HL-60/S4 treated with retinoic acid at 250 ng/mL for 4 days and 3 days (cell line): ENCODE results near the gene TEX264.

Source experiments
- in situ Hi-C: fragments of 300-500 bp; cut with MboI; formaldehyde crosslinking; loops from 2 replicates; pipeline ENCODE4 v1.7.0; 2022; ENCODE audit warnings: low sequenced_read_pairs

Gene TEX264

DNA sequence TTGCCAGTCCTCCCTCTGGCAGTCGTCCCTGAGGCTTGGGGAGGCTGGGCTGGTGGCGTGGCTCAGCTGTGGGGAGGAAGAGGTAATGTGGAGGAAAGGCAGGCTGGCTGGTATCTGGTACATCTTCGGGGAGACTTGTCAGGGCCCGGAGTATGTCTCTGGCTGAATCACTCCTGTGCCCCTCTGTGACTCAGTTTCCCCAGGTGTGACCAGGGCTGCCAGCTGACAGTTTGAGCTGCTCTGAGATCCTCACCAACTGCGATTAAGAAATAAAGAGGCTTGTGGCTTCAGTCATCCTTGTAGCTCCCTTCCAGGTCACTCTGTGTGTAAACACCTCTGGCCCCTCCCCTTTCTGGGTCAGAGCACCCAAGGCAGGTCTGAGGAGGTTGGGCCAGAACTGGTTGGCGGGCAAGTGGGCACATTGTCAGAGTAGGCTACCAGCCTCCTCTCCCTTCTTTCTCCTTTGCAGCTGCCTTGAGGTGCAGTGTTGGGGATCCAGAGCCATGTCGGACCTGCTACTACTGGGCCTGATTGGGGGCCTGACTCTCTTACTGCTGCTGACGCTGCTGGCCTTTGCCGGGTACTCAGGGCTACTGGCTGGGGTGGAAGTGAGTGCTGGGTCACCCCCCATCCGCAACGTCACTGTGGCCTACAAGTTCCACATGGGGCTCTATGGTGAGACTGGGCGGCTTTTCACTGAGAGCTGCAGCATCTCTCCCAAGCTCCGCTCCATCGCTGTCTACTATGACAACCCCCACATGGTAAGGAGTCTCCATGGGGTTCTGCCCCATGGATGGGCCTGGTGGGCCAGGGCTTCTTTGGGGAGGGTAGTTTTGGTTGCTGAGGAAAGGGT, 3.0 kb downstream of the TEX264 start:
- in situ Hi-C loops: no loop called here

DNA sequence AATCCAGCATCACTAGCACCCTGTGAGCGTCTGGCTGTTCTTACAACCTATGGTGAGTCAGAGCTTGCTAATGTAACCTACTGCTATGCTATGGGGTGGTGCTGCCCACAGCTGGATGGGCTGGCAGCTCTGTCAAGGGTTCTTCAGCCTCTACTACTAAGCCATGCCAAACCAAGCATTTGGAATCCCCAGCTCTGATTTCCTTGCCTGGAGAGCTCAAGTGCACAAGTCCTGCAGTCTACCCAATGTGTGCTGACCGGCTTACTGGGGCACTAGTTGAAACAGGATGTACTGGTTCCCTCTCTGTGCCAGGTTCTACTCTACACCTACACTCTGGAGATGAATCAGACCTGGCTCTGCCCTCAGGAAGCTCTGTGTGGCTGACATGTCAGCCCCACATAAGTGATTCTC, 4.2 kb downstream of the TEX264 start:
- in situ Hi-C loops: no loop called here

DNA sequence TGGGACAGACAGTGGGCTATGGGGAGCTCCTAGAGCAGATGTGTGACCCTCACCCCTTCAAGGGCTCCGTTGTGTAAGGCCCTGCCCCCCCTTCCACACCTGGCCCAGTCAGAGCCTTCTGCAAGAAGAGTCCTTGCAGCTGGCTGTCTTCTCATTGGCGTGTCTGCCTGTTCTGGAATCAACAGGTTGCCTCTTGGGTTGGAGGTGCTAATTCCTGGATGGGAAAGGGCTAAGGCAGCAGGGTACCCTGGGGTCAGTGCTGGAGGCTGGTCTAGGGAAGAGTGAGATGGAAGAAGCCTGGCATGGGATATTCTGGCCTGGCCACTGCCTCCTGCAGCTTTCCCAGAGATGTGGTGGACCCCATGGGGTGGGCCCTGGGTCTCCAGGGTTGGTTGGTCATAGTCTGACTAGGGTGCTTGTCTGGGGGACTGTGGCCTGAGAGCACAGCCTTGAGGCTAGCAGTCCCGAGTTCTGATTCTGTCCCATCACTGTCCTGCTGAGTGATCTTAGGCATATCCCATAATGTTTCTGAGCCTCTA, 5.1 kb downstream of the TEX264 start:
- in situ Hi-C loops: no loop called here

DNA sequence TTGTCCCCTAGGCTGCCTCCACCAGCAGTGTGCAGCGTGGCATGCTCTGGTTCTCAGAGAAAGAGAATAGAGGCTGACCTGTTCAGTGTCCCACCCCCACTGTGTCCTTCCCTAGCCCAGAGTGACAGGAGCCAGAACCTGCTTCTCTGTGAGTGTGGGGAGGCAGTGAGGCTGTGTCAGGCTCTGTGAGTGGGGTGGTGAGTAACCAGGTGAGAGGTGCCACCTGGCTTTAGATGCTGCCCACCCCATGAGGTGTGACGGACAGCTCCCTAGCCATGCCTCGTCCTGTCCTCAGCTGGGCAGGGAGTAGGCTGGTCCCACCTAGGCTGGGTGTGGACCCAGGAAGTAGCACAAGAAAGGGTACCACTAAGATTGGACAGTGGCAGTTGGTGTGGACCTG, 6.3 kb downstream of the TEX264 start:
- in situ Hi-C loops: no loop called here

DNA sequence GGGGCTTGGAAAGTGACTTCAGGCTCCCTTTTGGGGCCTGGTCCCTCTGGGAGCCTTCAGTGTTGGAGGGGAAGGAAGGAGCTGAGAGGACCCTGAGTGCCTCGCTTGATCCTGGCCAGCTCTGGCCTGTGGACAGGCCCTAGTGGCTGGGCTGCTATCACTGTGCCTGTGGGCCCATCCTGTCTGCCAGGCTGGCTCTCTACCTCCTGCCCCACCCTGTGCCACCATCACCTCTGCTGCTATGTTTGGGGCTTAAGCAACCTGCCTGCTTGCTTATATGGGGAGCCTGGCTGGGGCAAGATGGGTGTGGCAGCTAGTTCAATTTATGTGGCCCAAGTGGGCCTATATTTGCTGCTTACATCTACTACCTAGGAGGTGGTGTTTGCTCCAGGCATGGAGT, 7.1 kb downstream of the TEX264 start:
- in situ Hi-C loops: no loop called here

DNA sequence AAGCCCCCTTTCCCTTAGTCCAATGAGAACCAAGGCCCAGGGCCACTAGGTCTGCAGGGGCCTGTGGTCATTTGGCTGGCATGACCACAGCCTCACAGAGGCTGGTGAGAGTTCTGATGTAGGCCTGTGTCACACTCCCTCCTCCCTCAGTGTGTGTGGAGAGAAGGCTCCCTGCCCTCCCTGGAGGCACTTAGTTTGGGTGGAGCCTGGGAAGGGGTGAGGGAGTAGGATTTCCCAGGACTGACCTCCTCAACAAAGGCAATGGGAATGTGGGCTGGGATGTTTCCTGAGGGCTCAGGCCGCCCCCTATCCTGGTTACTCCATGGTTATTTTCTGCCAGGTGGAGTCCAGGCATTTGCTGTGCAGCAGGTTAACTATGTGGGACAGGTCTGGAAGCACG, 7.6 kb downstream of the TEX264 start:
- in situ Hi-C loops: no loop called here

DNA sequence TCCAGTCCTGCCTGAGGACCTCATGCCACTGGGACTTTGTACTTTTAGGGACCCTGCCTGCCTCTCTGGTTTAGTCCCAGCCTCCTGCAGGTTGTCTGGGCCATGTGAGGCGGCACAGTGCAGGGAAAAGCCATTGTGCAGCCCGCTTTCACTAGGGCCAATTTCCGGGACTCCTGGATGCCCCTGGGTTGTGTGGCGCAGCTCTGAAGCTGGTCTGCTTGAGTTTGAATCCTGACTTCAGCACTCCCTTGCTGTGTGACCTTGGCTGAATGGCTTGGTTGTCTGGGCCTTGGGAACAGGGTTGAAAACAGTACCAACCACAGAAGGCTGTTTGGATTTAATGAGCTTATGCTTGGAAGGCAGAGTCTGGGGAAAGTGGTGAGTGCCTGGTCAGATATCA, 8.3 kb downstream of the TEX264 start:
- in situ Hi-C loops: no loop called here

DNA sequence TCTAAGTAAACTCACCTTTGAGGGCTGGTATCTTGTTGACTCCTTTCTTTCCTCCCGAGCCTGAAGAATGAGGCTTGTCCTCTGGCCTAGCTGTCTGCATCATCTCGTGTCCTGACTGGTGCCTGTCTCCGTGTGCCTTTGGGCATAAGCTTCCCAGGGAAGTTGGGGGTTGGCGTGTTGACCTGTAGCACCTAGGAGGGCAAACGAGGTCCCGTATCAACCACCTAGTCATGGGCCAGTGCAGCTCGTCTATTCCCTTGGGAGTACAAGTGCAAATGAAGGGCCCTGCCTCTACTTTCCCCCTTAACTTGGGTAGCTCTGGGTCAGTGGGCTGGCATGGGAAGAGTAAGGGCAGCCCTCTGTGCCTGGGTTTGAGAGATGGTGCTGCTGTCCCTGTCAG, 8.7 kb downstream of the TEX264 start:
- in situ Hi-C loops: loop anchor here (10.0 kb wide), 1 partner anchor 175 kb away; the partner anchor contains the start of gene DCAF1

DNA sequence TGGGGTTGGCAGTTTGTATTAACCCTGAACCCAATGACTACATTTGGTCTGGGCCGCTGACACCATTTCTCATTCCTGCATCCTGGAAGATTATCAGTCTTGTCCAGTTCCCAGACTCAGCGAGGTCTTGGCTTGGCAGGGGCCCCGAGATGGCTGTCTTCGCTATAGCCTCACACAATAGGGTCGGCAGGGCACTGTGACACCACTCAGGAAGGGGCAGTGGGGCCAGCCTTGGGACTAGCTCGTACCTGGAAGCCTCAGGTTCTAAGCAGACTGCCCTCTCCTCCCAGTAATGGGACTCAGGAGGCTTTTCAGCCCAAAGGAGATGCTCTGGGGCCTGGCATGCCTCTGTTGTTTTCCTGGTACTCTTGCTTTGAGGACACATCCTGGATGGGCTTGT, 9.1 kb downstream of the TEX264 start:
- in situ Hi-C loops: loop anchor here (10.0 kb wide), 1 partner anchor 175 kb away; the partner anchor contains the start of gene DCAF1

DNA sequence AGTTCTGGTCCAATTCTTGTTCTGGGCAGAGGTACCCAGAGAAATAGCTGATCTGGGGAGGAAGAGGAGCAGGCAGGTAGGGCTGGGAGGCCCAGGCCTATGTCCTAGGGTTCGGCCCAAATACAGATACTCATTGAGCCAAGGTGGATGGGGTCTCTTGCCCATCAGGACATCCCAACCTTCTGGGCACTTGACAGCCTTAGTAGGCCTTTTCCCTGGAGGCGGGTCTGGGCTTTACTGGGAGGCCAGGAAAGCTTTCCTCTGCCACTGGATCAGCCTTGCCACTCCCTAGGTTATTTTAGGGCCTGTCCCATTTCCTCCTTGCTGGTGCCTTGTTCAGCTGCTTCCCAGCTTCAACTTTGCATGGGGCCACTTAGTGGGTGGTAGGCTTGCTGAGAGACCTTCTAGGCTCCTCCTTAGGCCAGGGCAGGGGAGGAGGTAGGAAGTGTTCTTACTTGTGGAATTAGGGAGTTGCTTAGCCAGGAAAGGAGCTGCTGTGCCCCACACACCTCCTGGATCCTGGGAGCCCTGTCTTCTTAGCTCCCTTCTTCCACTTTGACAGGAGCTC, 9.7 kb downstream of the TEX264 start:
- in situ Hi-C loops: loop anchor here (10.0 kb wide), 1 partner anchor 176 kb away; the partner anchor contains the start of gene DCAF1

DNA sequence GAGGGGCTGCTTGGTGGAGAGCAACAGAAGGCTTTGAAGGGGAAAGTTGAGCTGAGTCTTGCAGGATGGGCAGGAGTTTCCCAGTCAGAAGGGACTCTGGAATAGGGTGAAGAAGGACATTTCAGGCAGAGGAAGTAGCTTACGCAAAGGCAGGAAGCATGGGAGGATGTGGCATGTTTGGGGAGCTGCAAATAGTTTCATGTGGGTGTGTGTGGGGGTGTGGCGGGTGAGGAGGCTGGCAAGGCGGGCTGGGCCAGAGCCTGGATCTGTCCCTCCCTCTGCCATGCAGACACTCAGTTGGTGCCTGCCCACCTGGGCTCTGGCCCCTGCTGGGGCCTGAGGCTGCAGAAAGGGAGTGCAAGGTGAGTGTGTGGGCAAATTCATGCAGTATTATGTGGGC, 10.4 kb downstream of the TEX264 start:
- in situ Hi-C loops: loop anchor here (10.0 kb wide), 1 partner anchor 177 kb away; the partner anchor contains the start of gene DCAF1

DNA sequence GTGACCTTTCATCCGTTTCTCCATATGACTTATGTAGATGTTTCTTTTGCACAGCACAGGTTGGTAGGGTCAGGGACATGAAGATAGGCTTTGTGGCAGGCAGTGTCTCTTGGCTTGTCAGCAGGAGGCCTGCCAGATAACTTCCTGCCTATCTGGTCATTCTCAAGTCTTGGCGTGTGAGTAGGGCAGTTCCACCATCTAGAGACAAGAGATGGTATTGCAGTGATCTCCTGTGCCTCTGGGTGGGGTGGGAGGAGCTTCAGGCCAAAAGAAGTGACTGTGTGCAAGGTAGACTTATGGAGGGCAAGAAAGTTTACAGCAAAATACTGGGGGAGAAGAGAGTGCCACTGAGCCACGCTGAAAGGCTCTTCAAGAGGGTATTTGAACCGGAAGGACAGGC, 11.0 kb downstream of the TEX264 start:
- in situ Hi-C loops: loop anchor here (10.0 kb wide), 1 partner anchor 177 kb away; the partner anchor contains the start of gene DCAF1

DNA sequence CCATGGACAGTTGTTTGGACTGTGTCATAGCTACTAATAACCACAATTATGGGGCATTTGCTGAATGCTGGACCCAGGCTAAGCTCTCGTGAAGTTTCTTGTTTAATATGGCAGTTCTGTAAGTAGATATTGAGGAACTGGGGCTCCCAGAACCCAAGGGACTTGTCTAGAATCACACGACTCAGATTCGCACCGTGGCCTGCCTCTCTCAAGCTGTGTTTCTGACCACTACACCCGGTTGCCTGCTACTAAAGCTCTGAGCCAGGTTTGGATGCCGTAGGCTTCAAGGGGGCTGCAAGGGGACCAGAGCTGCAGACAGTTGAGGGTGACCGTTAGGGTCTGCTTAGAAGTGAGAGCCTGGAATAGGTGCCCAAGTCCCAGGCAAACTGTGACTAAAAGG, 11.5 kb downstream of the TEX264 start:
- in situ Hi-C loops: loop anchor here (10.0 kb wide), 1 partner anchor 178 kb away; the partner anchor contains the start of gene DCAF1

DNA sequence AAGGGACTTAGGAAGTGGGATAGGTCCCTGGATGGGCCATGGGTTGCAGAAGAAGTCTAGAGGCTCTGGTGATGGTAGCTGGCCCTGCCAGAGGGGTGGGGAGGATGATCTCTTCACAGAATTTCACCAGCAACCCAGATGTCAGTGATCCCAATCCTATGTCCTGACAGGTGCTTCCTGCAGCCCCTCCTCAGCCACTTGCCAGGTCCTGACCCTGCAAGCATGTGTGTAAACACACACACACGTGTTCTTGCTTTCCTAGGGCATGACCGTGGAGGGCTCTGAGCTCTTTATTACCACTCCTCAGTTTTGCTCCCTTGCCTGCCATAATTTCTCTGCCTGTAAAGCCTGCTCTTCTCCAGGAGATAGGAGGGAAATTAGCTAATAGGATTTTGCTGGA, 12.5 kb downstream of the TEX264 start:
- in situ Hi-C loops: loop anchor here (10.0 kb wide), 1 partner anchor 179 kb away; the partner anchor contains the start of gene DCAF1

DNA sequence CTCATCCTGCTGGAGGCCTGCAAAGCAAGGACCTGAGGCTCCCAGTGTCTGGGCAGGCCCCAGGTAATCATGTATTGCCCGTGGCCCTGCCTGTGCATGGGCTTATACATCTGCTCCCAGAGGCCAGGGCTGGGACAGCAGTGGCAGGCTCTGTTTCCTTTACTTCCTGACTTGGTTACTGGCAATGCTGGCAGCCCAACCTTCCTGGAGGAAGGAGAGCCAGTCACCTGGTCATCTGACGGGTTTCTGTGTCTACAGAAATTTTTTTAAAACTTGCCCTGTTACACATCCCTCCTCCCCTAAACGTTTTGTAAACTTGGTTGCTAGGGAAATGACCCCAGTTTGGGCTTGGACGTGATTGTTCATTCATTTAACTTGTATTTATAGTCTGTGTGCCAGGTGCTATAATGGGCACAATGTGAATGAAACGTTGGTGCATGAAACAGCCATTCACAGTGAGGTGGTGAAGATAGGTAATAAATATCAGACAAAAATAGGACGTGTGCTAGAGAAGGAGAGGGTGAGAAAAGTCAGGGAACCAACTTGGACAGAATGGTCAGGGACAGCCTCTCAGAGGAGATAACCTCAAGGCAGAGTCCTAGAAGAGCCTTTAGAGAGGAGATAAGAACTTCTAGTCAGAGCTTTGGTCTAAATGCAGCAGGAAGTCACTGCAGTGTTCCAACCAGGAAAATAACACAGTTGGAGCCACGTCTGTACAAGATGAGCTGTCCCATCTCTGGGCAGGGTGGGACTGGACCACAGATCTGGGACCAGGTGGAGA, 14.1 kb downstream of the TEX264 start:
- in situ Hi-C loops: loop anchor here (10.0 kb wide), 1 partner anchor 180 kb away; the partner anchor contains the start of gene DCAF1

DNA sequence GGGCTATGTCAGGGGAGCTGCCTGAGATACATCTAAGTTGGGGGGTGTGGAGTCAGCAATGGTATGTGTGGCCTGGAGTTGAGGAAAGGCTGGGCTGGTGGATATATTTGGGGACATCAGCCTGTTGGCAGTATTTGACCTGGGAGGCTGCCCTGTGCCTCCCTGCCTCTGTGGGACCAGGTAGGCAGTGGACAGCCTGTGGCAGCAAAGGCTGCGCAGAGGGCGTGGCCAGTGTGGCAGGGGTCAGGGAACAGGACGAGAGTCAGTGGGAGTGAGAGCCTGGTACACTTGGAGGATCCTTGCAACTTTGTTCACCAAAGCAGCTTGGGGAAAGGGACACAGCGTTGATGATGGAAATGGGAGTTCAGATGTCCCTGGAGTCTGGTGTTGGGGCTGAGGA, 15.0 kb downstream of the TEX264 start:
- in situ Hi-C loops: loop anchor here (10.0 kb wide), 1 partner anchor 181 kb away; the partner anchor contains the start of gene DCAF1

DNA sequence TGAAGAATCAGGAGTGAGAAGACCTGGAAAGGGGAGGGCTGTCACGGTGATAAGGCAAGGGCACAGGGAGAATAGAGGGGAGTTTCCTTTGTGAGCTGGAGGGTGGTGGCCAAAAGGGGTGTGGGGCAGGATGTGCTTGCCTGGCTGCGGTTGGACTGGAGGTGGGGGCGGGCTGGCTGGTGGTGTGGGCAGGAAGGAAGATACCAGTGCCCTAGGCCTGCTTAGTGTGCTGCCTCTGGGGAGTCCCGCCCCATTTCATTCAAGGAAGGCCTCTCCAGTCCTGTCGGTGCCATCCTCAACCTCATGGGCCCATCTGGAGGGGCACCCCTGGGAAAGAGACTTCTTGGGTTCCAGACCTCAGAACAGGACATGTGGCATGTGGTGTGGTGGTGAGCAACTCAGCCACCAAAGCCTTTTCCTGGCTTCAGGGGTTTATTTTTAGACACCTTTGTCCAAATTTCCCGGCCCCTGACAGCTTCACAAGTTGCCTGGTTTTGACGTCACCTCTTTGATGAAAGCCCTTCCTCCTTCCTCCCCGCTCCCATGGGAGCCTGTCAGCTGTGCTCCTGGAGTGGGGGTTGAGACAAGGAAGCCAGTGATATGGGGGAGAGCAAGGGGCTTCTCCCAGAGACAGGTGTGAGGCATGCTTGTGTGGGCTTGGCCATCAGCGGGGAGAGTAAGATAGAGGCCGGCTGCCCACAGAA, 15.6 kb downstream of the TEX264 start:
- in situ Hi-C loops: loop anchor here (10.0 kb wide), 1 partner anchor 182 kb away; the partner anchor contains the start of gene DCAF1

DNA sequence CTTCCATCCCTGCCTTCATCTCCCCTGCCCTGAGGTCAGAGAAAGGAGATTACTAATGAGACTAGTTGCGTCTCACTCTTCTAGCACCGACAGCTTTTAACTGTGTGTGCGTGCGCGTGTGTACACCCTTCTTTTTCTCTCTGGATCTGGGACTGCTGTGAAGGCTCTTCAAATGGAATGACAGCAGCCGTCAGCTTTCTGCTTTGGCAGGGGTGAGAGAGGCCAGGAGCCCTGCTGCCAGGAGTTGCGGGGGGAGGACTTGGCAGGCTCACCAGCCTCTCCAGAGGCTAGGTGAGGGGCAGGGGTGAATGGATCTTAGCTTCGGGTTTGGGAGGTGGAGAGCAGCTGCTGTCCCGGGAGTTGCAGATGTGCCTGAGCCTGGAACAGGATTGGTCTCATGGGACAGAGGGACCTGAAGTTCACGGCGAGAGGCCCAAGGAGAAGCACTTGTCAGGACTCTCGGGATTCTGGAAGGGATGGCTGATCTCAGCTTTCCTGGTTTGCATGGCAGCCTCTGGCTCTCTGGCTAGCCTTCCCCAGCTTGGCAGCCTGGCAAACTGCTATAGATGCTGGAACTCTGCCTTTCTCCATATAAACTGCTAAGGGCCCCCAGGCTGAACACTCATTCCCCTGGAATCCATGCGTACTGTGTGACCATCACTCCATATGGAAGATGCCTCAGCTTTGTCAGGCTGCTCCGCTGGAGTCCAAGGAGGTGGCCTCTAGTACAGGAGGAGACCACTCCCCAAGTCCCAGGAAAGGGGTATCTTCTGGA, 16.6 kb downstream of the TEX264 start:
- in situ Hi-C loops: loop anchor here (10.0 kb wide), 1 partner anchor 183 kb away; the partner anchor contains the start of gene DCAF1

DNA sequence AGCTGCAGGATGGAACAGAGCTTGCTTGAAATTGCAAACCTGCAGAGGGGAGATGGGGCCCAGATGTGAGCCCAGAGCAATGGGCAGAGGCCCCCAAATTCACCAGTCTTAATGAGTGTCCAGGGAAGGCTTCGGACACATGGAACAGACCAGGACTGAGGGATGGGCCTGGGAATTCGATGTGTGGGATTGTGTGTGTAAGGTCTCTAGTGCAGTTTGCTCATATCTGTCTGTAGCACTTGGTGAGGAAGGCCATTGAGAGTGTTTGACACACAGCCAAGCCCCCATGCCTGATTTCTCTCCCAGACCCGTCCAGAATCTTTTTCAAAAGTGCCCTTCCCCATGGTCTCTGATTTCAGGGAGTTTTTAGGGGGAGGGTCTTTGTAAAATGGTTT, 17.2 kb downstream of the TEX264 start:
- in situ Hi-C loops: loop anchor here (10.0 kb wide), 1 partner anchor 183 kb away; the partner anchor contains the start of gene DCAF1
